WTC11 (cell line): ENCODE results near the gene MMRN1.

Experiments used
- CTCF ChIP-seq: fragments of 200-600 bp; IDR thresholded peaks from 2 replicates; pipeline ENCODE4 v1.8.0; 2022; ENCODE audit warnings: antibody characterized with exemption
- JUN ChIP-seq: sonication (generic); formaldehyde crosslinking; IDR thresholded peaks from 2 replicates; pipeline ENCODE4 v1.8.0; 2023; ENCODE audit warnings: mild to moderate bottlenecking, missing genetic modification reagents
- NFATC4 ChIP-seq: fragments of 250-450 bp; sonication (Bioruptor Pico); IDR thresholded peaks from 2 replicates; pipeline ENCODE4 v1.9.0; 2021; ENCODE audit warnings: mild to moderate bottlenecking
- ZNF138 ChIP-seq: sonication (generic); formaldehyde crosslinking; conservative IDR thresholded peaks from 2 replicates; pipeline ENCODE4 v1.8.1; 2022; ENCODE audit warnings: mild to moderate bottlenecking, moderate library complexity, missing genetic modification reagents

DNA sequence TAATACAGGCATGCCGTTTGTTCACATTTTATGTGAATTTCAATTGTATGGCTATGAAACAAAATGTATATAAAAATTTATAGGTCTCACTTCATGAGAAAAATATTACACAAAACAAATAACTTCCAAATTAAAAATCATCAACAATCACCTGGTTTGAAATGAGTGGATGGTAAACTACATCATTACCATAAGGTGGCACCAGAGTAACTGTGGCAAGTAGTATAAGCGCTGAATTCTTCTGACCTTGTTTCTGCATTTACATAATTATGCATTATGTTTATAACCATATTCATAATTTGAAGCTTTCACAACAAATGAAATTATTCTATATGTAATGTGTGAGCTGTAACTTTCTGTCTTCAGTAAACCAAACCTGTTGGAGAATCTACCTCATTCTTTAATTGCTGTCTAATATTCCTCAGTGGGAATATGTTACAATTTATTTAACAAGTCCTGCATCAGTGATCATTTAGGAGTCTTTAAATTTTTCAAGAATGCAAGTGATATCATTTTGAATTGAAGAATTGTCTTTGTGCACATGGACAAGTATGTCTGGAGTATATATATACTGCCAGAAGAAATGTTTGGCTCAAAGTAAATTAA, 55.2 kb downstream of the MMRN1 start:
- TF ChIP-seq NFATC4 (CRISPR knock-in tag), result no peak
- no peak for TF ChIP-seq JUN (CRISPR knock-in tag)
- no peak for TF ChIP-seq CTCF
- TF ChIP-seq ZNF138 (CRISPR knock-in tag), result no peak
